Thymus (tissue), 14 donors: Measurements from ENCODE around the gene TAS2R14. TPM values are rescaled to one million over a fixed set of nuclear protein-coding genes. Genes with fewer than 3 reads are reported as not detected.

Source experiments
- DNase-seq, 9 donors: peaks; one replicate each; pipeline ENCODE4 v3.0.0-alpha.2; 2013; ENCODE audit warnings: low spot score in 9 of 9, low read depth in 6 of 9, missing footprints in 1 of 9
- H3K27ac ChIP-seq, 2 donors: one replicate each; pipeline ENCODE4 v1.5.1; 2013; ENCODE audit warnings: control low read depth in 1 of 2, low read depth in 1 of 2, low read length in 1 of 2, mild to moderate bottlenecking in 1 of 2, moderate library complexity in 1 of 2
- H3K27me3 ChIP-seq, 2 donors: one replicate each; pipeline ENCODE4 v1.5.1; 2013; ENCODE audit warnings: low read length in 1 of 2; ENCODE audit not compliant: control insufficient read depth in 2 of 2, insufficient read depth in 1 of 2
- H3K36me3 ChIP-seq, 2 donors: one replicate each; pipeline ENCODE4 v1.5.1; 2013; ENCODE audit warnings: low read length in 1 of 2, mild to moderate bottlenecking in 1 of 2, moderate library complexity in 1 of 2; ENCODE audit not compliant: control insufficient read depth in 2 of 2, insufficient read depth in 2 of 2
- H3K4me1 ChIP-seq, 2 donors: one replicate each; pipeline ENCODE4 v1.5.1; 2013; ENCODE audit warnings: low read length in 2 of 2; ENCODE audit not compliant: control insufficient read depth in 2 of 2, insufficient read depth in 2 of 2
- H3K4me3 ChIP-seq, 2 donors: one replicate each; pipeline ENCODE4 v1.5.1; 2013; ENCODE audit warnings: low read length in 2 of 2, control low read depth in 1 of 2, mild to moderate bottlenecking in 1 of 2
- H3K9me3 ChIP-seq, 2 donors: one replicate each; pipeline ENCODE4 v1.5.1; 2013; ENCODE audit warnings: low read length in 1 of 2, mild to moderate bottlenecking in 1 of 2; ENCODE audit not compliant: control insufficient read depth in 2 of 2, insufficient read depth in 1 of 2
- WGBS: extraction: QIAGEN DNeasy Blood & Tissue Kit; methylation state at CpG from one replicate; pipeline ENCODE4 v1.1.7; 2013; 5-methylcytosine and 5-hydroxymethylcytosine counted together
- long read RNA-seq, 10 donors: transcript quantifications; one replicate each; lab custom pipeline, GENCODE V29; 2026
- polyA plus RNA-seq: library from polyadenylated mRNA; stranded (reverse); fragments of 200-250 nt; gene quantifications from one replicate; pipeline ENCODE4 v1.2.3, GENCODE V29; 2013
- total RNA-seq: library from RNA; stranded (reverse); fragments of 120-200 nt; gene quantifications from one replicate; pipeline ENCODE4 v1.2.4, GENCODE V29; 2013
- donor health status: healthy.

The TAS2R14 gene, protein sequence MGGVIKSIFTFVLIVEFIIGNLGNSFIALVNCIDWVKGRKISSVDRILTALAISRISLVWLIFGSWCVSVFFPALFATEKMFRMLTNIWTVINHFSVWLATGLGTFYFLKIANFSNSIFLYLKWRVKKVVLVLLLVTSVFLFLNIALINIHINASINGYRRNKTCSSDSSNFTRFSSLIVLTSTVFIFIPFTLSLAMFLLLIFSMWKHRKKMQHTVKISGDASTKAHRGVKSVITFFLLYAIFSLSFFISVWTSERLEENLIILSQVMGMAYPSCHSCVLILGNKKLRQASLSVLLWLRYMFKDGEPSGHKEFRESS
- total RNA-seq (1.0 TPM), polyA plus RNA-seq (5.3 TPM)
- long read RNA-seq, donor 1, partial matches to known transcripts: 0 of 2 reads
- long read RNA-seq, donor 1, other reads (novel, unspliced or antisense): 0 of 2 reads
- long read RNA-seq, donor 2: 0 reads
- long read RNA-seq, donor 3, transcript TAS2R14-202 (1 exons, 1,858 nt): major isoform, 8 of 8 reads
- long read RNA-seq, donor 3, partial matches to known transcripts: 0 of 8 reads
- long read RNA-seq, donor 3, other reads (novel, unspliced or antisense): 0 of 8 reads
- long read RNA-seq, donor 4, partial matches to known transcripts: 0 of 1 reads
- long read RNA-seq, donor 4, other reads (novel, unspliced or antisense): 0 of 1 reads
- long read RNA-seq, donor 5, transcript TAS2R14-202 (1 exons, 1,858 nt): major isoform, 8 of 14 reads
- long read RNA-seq, donor 5, partial matches to known transcripts: 0 of 14 reads
- long read RNA-seq, donor 5, other reads (novel, unspliced or antisense): 5 of 14 reads
- long read RNA-seq, donor 6, transcript TAS2R14-202 (1 exons, 1,858 nt): major isoform, 10 of 10 reads
- long read RNA-seq, donor 6, partial matches to known transcripts: 0 of 10 reads
- long read RNA-seq, donor 6, other reads (novel, unspliced or antisense): 0 of 10 reads
- long read RNA-seq, donor 7, partial matches to known transcripts: 0 of 2 reads
- long read RNA-seq, donor 7, other reads (novel, unspliced or antisense): 0 of 2 reads
- long read RNA-seq, donor 8: 0 reads
- long read RNA-seq, donor 9, partial matches to known transcripts: 0 of 1 reads
- long read RNA-seq, donor 9, other reads (novel, unspliced or antisense): 0 of 1 reads
- long read RNA-seq, donor 10: 0 reads

DNA sequence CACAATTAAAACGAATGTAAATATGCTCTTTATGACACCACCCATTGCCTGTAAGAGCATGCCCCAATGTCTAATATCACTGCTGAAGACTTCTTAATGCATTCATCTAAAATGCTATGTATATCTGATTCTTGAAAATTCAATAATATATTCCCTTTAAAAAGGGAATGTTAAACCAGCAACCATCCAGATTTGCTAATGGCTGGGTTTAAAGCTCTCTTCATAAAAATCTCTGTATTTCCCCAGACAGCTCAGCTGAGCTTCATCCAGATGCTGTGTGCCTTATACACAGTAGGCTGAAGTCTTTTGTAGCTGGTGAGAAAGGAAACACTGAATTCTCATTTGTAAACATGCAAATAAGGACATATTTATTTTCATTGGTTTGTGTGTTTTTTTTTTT lies at the start of gene TAS2R14:
TAS2R14 (minus strand) TSS at position 101 of the 400 bp plus-strand sequence; CDS start at position 45, 56 bp downstream.
- Histone ChIP-seq H3K4me3 (no peak within 1 kb of the TSS), H3K27ac (no peak within 1 kb of the TSS), H3K27me3 (no peaks in the 10 kb centered on the region), H3K4me1 (peaks cover 0 to 12% of the 10 kb centered on the region in 2 donors), H3K36me3 (no peaks in the 10 kb centered on the region), H3K9me3 (no peaks in the 10 kb centered on the region)
- DNase-seq: no peak
- 97% methylated on average over 1 of the region's 1 CpG for WGBS

DNA sequence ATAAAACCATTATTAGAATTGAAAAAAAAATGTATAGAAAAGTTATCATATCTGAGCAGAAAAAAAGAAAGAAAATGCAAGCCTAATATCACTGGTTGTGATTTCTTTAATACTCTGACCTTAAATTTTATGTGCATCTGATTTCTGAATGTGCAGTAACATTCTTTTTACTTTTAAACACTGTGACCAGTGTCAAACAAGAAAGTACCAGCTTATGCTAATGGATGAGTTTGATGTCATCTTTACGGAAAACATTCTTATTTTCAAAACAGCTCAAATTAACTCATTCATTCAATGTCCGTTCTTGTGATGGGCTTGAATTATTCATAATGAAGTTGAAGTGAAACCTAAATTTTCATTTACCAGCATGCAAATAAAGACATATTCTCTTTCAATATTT lies 47.7 kb upstream of the TAS2R14 start, which contains the start of gene TAS2R50:
TAS2R50 (minus strand) TSS at position 101 of the 400 bp plus-strand sequence; CDS start at position 49, 52 bp downstream.
- no peak for DNase-seq
- H3K36me3 ChIP-seq: no peaks in the 10 kb centered on the region
- no peaks in the 10 kb centered on the region for H3K9me3 ChIP-seq
- WGBS: 70% methylated on average over 2 of the region's 2 CpGs
- H3K4me3 ChIP-seq: no peak within 1 kb of the TSS
- H3K27me3 ChIP-seq: peaks cover 8 to 14% of the 10 kb centered on the region in 2 donors
- H3K27ac ChIP-seq: no peak within 1 kb of the TSS
- peaks cover 0 to 3% of the 10 kb centered on the region in 2 donors for H3K4me1 ChIP-seq

DNA sequence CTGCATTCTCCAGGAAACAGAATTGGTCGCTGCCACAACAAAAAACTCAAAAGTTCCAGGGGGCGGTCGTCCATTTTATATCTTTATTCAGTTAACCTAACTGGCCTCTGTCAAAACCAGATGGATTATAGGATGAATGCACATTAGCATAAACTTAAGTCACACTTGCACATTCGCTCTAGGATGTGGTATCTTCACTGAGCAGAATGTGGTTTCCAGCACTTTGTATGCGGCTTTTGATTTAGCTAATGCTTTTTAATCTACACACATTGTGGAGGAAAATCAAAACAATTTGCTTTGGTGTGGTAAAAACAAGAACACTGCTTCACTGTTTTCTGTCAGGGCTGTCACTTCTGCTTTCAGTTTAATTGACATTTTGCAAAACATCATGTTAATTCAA lies 43.2 kb upstream of the TAS2R14 start:
- WGBS: 48% methylated on average over 5 of the region's 5 CpGs
- Histone ChIP-seq H3K9me3 (no peaks in the 10 kb centered on the region), H3K4me3 (no peak overlapping the region), H3K4me1 (peaks cover 0 to 6% of the 10 kb centered on the region in 2 donors), H3K27ac (no peak overlapping the region), H3K36me3 (no peaks in the 10 kb centered on the region), H3K27me3 (peaks cover 24 to 32% of the 10 kb centered on the region in 2 donors)
- peak; percentile 42 to 94 (median 71) for DNase-seq

DNA sequence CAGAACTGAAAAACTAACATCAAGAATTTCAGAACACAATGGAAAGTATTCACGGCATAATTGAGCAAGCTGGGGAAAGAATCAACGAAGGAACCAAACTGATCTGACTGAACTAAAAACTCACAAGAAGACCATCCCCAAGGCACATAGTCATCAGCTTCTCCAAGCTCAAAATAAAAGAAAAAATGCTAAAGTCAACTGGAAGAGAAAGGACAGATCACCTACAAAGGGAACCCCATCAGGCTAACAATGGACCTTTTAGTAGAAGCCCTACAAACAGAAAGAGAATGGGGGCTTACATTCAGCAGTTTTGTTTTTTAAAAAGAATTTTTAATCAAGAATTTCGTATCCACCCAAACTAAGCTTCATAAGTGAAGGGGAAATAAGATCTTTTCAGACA lies 35.9 kb upstream of the TAS2R14 start:
- no peak overlapping the region for H3K27ac ChIP-seq
- WGBS: 98% methylated on average over 3 of the region's 3 CpGs
- no peak for DNase-seq
- H3K36me3 ChIP-seq: no peaks in the 10 kb centered on the region
- peaks cover 3 to 11% of the 10 kb centered on the region in 2 donors for H3K27me3 ChIP-seq
- no peak overlapping the region for H3K4me3 ChIP-seq
- no peaks in the 10 kb centered on the region for H3K4me1 ChIP-seq
- H3K9me3 ChIP-seq: no peaks in the 10 kb centered on the region

DNA sequence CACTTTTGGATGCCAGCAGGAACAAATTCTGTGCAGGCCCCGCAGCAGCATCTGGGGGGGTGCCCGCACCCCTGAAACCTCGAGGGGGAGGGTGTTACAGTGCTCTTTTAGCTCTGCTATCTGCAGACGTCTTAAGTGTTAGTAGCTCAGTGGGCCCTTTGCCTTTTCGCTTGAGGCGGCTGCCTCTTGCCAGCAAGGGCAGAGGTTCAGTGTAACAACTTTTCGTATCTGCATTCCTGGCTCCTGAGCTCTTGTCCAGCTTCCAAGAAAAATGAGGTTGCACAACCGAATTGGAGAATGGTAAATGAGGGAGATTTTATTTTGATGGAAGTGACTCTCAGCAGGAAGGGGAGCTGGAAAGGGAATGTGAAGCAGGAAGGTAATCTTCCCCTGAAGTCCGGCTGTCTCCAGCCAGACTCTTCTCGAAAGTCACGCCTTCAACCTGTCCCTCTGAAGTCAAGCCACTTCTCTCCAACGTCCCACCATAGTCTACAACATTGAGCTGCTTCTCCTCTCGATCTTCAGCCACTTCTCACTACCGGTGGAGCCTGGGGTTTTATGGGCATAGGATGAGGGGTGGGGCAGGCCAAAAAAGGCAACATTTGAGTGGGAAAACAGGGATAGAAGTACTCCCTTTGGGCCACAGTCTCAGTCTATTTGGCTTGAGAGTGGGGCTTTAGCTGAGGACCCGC lies 29.8 kb upstream of the TAS2R14 start:
- Histone ChIP-seq H3K27ac (peak overlapping the region in 1 of 2 donors; percentile 12), H3K27me3 (no peaks in the 10 kb centered on the region), H3K9me3 (peaks cover 0 to 4% of the 10 kb centered on the region in 2 donors), H3K4me3 (no peak overlapping the region), H3K36me3 (no peaks in the 10 kb centered on the region), H3K4me1 (no peaks in the 10 kb centered on the region)
- DNase-seq: no peak
- 95% methylated on average over 15 of the region's 15 CpGs for WGBS

DNA sequence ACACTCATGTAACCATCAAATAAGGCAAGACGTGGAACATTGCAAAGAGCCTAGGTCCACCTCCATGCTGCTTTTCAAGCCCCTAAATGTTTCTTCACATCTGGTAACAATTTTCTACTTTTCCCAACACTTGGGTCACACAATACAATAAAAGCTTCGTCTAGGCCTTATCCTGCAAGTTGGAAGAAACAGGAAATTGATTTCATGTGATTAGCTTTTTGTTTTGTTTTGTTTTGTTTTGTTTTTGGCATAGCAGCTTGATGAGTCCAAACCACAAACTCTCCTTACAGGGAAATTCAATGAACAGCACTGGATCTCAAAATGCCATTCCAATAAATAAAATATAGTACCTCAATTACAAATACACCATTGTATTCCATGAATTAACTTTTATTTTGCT lies 28.3 kb upstream of the TAS2R14 start:
- 96% methylated on average over 2 of the region's 2 CpGs for WGBS
- DNase-seq: no peak
- Histone ChIP-seq H3K27me3 (no peaks in the 10 kb centered on the region), H3K9me3 (peaks cover 0 to 4% of the 10 kb centered on the region in 2 donors), H3K4me3 (no peak overlapping the region), H3K27ac (no peak overlapping the region), H3K36me3 (no peaks in the 10 kb centered on the region), H3K4me1 (no peaks in the 10 kb centered on the region)

DNA sequence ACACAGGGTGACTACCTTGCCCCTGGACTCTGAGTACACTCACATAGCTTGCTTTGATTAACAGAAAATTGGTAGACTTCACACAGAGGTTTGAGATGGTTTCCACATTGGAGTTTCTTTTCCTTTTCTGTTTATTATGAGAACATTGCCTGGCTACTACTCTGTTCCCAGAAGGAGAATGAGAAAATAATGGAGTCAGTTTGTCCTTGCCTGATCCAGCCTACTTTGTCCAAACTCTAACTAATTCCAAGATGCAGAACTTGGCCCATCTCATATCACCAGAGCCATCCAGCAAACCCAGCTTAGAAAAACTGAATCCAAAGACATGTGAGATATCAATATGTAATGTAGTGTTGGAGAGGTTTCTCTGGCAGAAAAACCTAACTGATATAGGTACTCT lies 27.3 kb upstream of the TAS2R14 start:
- no peaks in the 10 kb centered on the region for H3K36me3 ChIP-seq
- DNase-seq: no peak
- H3K27ac ChIP-seq: no peak overlapping the region
- no peaks in the 10 kb centered on the region for H3K27me3 ChIP-seq
- peaks cover 0 to 4% of the 10 kb centered on the region in 2 donors for H3K9me3 ChIP-seq
- H3K4me3 ChIP-seq: no peak overlapping the region
- H3K4me1 ChIP-seq: no peaks in the 10 kb centered on the region

DNA sequence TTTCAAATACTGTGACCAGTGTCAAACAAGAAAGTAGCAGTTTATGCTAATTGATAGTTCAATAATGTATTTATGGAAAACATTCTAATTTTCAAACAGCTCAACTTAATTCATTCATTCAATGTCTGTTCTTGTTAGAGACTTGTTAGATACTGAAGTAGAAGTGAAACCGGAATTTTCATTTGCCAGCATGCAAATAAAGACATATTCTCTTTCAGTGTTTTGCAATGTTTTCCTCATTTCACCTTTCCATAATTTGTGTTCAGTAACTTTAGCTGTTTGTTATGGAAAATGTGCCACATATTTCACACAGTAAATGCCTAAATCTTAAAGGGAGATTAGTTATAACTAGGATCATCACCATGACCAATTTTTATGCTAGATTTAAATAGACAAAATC lies 26.4 kb upstream of the TAS2R14 start:
- no peak for DNase-seq
- no peak overlapping the region for H3K27ac ChIP-seq
- H3K27me3 ChIP-seq: no peaks in the 10 kb centered on the region
- no peaks in the 10 kb centered on the region for H3K36me3 ChIP-seq
- no peaks in the 10 kb centered on the region for H3K4me1 ChIP-seq
- WGBS: 92% methylated on average over 1 of the region's 1 CpG
- H3K4me3 ChIP-seq: no peak overlapping the region
- H3K9me3 ChIP-seq: peaks cover 0 to 4% of the 10 kb centered on the region in 2 donors
